Kidney (tissue), 14 donors: ENCODE data around the gene UBP1. TPM values are rescaled to one million over a fixed set of nuclear protein-coding genes. Genes with fewer than 3 reads are reported as not detected.

Source experiments
- DNase-seq, 5 donors: peaks; one replicate each; pipeline ENCODE4 v3.0.0-alpha.2; 2013 to 2020
- FAIRE-seq: peaks from 2 replicates; lab custom pipeline; 2012; peaks lifted over from hg19 to GRCh38; lab: Jason Lieb, UNC
- H3K27ac ChIP-seq, 2 donors: one replicate each; pipeline ENCODE4 v1.7.0; 2013; ENCODE audit warnings: low read depth in 2 of 2, low read length in 2 of 2, inconsistent platforms in 1 of 2
- H3K27me3 ChIP-seq: one replicate; pipeline ENCODE4 v1.7.1; 2013; ENCODE audit warnings: low read length, inconsistent platforms; ENCODE audit not compliant: control insufficient read depth, insufficient read depth
- H3K36me3 ChIP-seq, 3 donors: one replicate each; pipeline versions ENCODE4 v1.7.0 to v1.7.1; 2013; ENCODE audit warnings: low read length in 3 of 3, control low read depth in 1 of 3, inconsistent platforms in 1 of 3; ENCODE audit not compliant: insufficient read depth in 3 of 3, control insufficient read depth in 2 of 3
- H3K4me1 ChIP-seq, 3 donors: one replicate each; pipeline versions ENCODE4 v1.7.0 to v1.7.1; 2013; ENCODE audit warnings: low read length in 3 of 3, inconsistent platforms in 1 of 3, low read depth in 1 of 3; ENCODE audit not compliant: control insufficient read depth in 2 of 3, insufficient read depth in 2 of 3
- H3K4me3 ChIP-seq, 3 donors: one replicate each; pipeline versions ENCODE4 v1.7.0 to v1.8.1; 2013; ENCODE audit warnings: low read length in 3 of 3, control low read depth in 1 of 3, inconsistent platforms in 1 of 3
- H3K9ac ChIP-seq, 3 donors: one replicate each; pipeline versions ENCODE4 v1.7.0 to v1.7.1; 2013; ENCODE audit warnings: low read length in 3 of 3, control low read depth in 1 of 3, inconsistent platforms in 1 of 3
- H3K9me3 ChIP-seq, 3 donors: one replicate each; pipeline versions ENCODE4 v1.7.0 to v1.7.1; 2013; ENCODE audit warnings: low read length in 3 of 3, control low read depth in 1 of 3, inconsistent platforms in 1 of 3; ENCODE audit not compliant: control insufficient read depth in 2 of 3, insufficient read depth in 1 of 3
- CTCF ChIP-seq: IDR thresholded peaks from 3 replicates; pipeline ENCODE4 v1.5.1; 2012; ENCODE audit warnings: mild to moderate bottlenecking, moderate library complexity, borderline replicate concordance; ENCODE audit not compliant: insufficient read depth; ENCODE audit errors: extremely low read depth
- intact Hi-C: fragments of 100-400 bp; cut with DNase I; formaldehyde crosslinking; loops from one replicate; pipeline ENCODE4 v1.11.1; 2022
- polyA plus RNA-seq: library from polyadenylated mRNA; stranded (reverse); fragments of 350-450 nt; fragmentation: Illumina TruSeq; extraction: RNeasy Lipid Tissue Mini Kit (QIAGEN cat#74804); gene quantifications from one replicate; pipeline ENCODE4 v1.2.3, GENCODE V29; 2014; ENCODE audit warnings: low read depth, low replicate concordance; ENCODE audit not compliant: insufficient read depth
- total RNA-seq: library from RNA; stranded (reverse); fragmentation: NEBNext Ultra II Directional; extraction: Animal tissue kit (Norgen Biotek cat#: 25700); gene quantifications from one replicate; pipeline ENCODE4 v1.2.1, GENCODE V29; 2021
- donor health status: control.
- donor health status: control.
- donor health status: control.
- donor health status: control.
- donor health status: control.
- donor health status: DM: yes; HTN: yes; CAD: no.
- donor health status: Normal renal cell carcinoma (clear cell type).

Gene UBP1
- total and polyA plus RNA-seq, 2 donors from 2014 or later: 20.4 to 57.0 TPM

GRCh38 chr3:33377931-33378330 lies 62.3 kb downstream of the UBP1 start:
- FAIRE-seq (no peak), DNase-seq (no peak)
- Histone ChIP-seq H3K9me3 (no peaks in the 10 kb centered on the region), H3K9ac (no peak overlapping the region), H3K27ac (no peak overlapping the region), H3K27me3 (no peaks in the 10 kb centered on the region), H3K36me3 (peaks cover 0 to 5% (median 4%) of the 10 kb centered on the region in 3 donors), H3K4me3 (no peak overlapping the region), H3K4me1 (no peaks in the 10 kb centered on the region)
- intact Hi-C loops: no loop called here
- no peak for TF ChIP-seq CTCF

DNA sequence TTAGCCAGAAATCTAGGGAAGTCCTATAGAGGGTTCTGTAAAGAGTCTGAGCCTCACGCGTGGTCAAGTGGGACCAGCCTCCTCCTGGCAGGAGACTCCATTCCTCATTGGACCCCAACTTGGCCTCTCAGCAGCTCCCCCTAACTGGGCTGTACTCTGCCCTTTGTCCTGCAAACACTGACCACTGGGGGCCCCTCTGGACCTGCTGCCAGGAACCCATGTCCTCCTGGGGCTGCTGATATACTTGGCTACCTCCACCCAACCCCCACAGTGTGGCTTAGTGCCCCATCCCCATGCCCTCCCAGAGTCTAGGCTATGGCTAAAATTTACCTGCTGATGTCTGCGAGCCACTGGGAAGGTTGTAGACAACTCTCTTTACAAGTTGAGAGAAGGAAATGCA lies 62.7 kb downstream of the UBP1 start:
- H3K4me1 ChIP-seq: no peaks in the 10 kb centered on the region
- FAIRE-seq (no peak), DNase-seq (no peak)
- no peak overlapping the region for H3K4me3 ChIP-seq
- no peak for TF ChIP-seq CTCF
- intact Hi-C loops: no loop called here
- no peaks in the 10 kb centered on the region for H3K9me3 ChIP-seq
- H3K9ac ChIP-seq: no peak overlapping the region
- H3K27me3 ChIP-seq: no peaks in the 10 kb centered on the region
- H3K27ac ChIP-seq: no peak overlapping the region
- peaks cover 0 to 5% (median 4%) of the 10 kb centered on the region in 3 donors for H3K36me3 ChIP-seq

DNA sequence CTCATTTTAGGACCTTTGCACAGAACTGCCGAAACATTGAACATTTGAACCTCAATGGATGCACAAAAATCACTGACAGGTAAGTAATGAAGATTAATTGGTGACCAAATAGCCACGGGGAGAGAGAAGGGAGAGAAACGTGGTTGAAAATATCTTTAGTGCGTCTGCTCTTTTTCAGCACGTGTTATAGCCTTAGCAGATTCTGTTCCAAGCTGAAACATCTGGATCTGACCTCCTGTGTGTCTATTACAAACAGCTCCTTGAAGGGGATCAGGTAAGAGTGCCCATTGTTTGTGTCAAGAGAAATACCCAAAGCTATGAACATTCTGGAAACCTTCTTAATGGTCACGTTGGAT lies 67.1 kb downstream of the UBP1 start:
- H3K9me3 ChIP-seq: no peaks in the 10 kb centered on the region
- no peak overlapping the region for H3K27ac ChIP-seq
- peaks cover 0 to 4% (median 3%) of the 10 kb centered on the region in 3 donors for H3K36me3 ChIP-seq
- H3K4me3 ChIP-seq: no peak overlapping the region
- FAIRE-seq (no peak), DNase-seq (no peak)
- H3K27me3 ChIP-seq: no peaks in the 10 kb centered on the region
- TF ChIP-seq CTCF: no peak
- no peaks in the 10 kb centered on the region for H3K4me1 ChIP-seq
- intact Hi-C loops: loop anchor here (5.0 kb wide), 1 partner anchor 241 kb away; no protein-coding TSS in a partner anchor
- no peak overlapping the region for H3K9ac ChIP-seq
